HG03025 (cell line): Measurements from ENCODE around the gene KLHDC3.
"Not testable (repeated sequence)": the region's sequence is repeated elsewhere in the genome, so short reads cannot be mapped to it uniquely, and the experiment has no call there.

Source experiments
- ATAC-seq: cut with Tn5 transposase; IDR thresholded peaks from one replicate; pipeline ENCODE4 v1.9.1; 2021; ENCODE audit warnings: mild to moderate bottlenecking, moderate library complexity; ENCODE audit not compliant: unreplicated experiment, low FRiP score

KLHDC3 gene

GRCh38 chr6:42987533-42988451 lies 26.3 kb upstream of the KLHDC3 start:
- ATAC-seq: no peak

GRCh38 chr6:42988486-42989020 lies 25.5 kb upstream of the KLHDC3 start:
- ATAC-seq: no peak

- no peak for ATAC-seq
Measured at GRCh38 chr6:42989923-42990322, 24.1 kb upstream of the KLHDC3 start.

- no peak for ATAC-seq
Measured at GRCh38 chr6:42993445-42993844, 20.6 kb upstream of the KLHDC3 start.

- no peak for ATAC-seq
Measured at GRCh38 chr6:42996513-42996912, 17.5 kb upstream of the KLHDC3 start.

- not testable (repeated sequence) for ATAC-seq
Measured at GRCh38 chr6:42998205-42998604, 15.8 kb upstream of the KLHDC3 start.

- no peak for ATAC-seq
Measured at GRCh38 chr6:43001843-43002242, 12.2 kb upstream of the KLHDC3 start.

GRCh38 chr6:43005844-43006243 lies 8.2 kb upstream of the KLHDC3 start:
- ATAC-seq: no peak

- no peak for ATAC-seq
Measured at GRCh38 chr6:43006251-43006650, 7.8 kb upstream of the KLHDC3 start.

- ATAC-seq: no peak
Measured at GRCh38 chr6:43007126-43007525, 6.9 kb upstream of the KLHDC3 start.

GRCh38 chr6:43009124-43009523 lies 4.9 kb upstream of the KLHDC3 start:
- ATAC-seq: no peak

GRCh38 chr6:43011207-43011606 lies 2.8 kb upstream of the KLHDC3 start:
- no peak for ATAC-seq

- no peak for ATAC-seq
Measured at GRCh38 chr6:43012364-43012763, 1.7 kb upstream of the KLHDC3 start.

GRCh38 chr6:43013097-43013842 lies 779 bp upstream of the KLHDC3 start:
- no peak for ATAC-seq

- no peak for ATAC-seq
Measured at GRCh38 chr6:43014434-43014909, 423 bp downstream of the KLHDC3 start.

- ATAC-seq: no peak
Measured at GRCh38 chr6:43016176-43016942, 2.3 kb downstream of the KLHDC3 start.

- no peak for ATAC-seq
Measured at GRCh38 chr6:43016943-43017334, 2.9 kb downstream of the KLHDC3 start.

GRCh38 chr6:43019152-43019551 lies 5.1 kb downstream of the KLHDC3 start:
- ATAC-seq: no peak

GRCh38 chr6:43020052-43020705 lies 6.1 kb downstream of the KLHDC3 start:
- no peak for ATAC-seq

- no peak for ATAC-seq
Measured at GRCh38 chr6:43020847-43021246, 6.8 kb downstream of the KLHDC3 start.
